ENCODE measurements around the gene ZNRF3. TPM values are rescaled to one million over a fixed set of nuclear protein-coding genes. Genes with fewer than 3 reads are reported as not detected.

ZNRF3 gene
- total and polyA plus RNA-seq, 2 experiments from 2014 or later = 0.56 to 3.9 TPM

DNA sequence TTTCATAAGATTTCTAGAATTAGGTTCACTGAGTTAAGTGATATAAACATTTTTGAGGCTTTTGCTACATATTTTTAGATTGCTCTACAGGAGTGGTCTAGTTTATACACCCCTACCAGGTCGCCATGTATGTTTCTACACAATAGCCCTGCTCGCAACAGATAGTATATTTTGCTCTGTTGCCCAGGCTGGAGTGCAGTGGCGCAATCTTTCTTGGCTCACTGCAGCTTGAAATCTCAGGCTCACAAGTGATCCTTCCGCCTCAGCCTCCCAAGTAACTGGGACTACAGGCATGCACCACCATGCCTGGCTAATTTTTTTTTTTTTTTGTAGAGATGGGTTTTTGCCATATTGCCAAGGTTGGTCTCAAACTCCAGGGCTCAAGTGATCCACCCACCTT, 10.4 kb downstream of the ZNRF3 start:
- no peaks in the 10 kb centered on the region for H3K9me3 ChIP-seq (ENCODE audit: low read depth)
- no peaks in the 10 kb centered on the region for H3K9me2 ChIP-seq (ENCODE audit: insufficient read depth)
- H3K27me3 ChIP-seq (replicated peaks; ENCODE audit: insufficient read depth) = no peaks in the 10 kb centered on the region
- H3K4me1 ChIP-seq (ENCODE audit: insufficient read depth) = no peaks in the 10 kb centered on the region
- DNase-seq = no peak
- no peak overlapping the region for H3K4me3 ChIP-seq
- H2AFZ ChIP-seq = no peak overlapping the region
- no peak overlapping the region for H3K9ac ChIP-seq
- in situ Hi-C loops (cut with MboI) = no loop called here
- no peak overlapping the region for H3K27ac ChIP-seq
- H4K20me1 ChIP-seq (ENCODE audit: insufficient read depth) = no peaks in the 10 kb centered on the region
- TF ChIP-seq EZH2 (IDR thresholded peaks at IDR 0.05; ENCODE audit: insufficient read depth, poor library complexity, severe bottlenecking) = no peak
- TF ChIP-seq EZH2phosphoT487 (IDR thresholded peaks at IDR 0.05; ENCODE audit: insufficient read depth, low read depth) = no peak
- no peaks in the 10 kb centered on the region for H3K36me3 ChIP-seq (ENCODE audit: low read depth)
- peaks cover 18% of the 10 kb centered on the region; the same call in 1 of the 2 replicates for H3K79me2 ChIP-seq (ENCODE audit: insufficient read depth)
- no peaks in the 10 kb centered on the region for H3F3A ChIP-seq (ENCODE audit: insufficient read depth)
- H3K4me2 ChIP-seq (ENCODE audit: unreplicated experiment) = no peak overlapping the region
- WGBS, 2 experiments (ENCODE audit: low coverage in 1 of 2, low lambda C conversion rate in 2 of 2, missing lambda C conversion rate in 2 of 2) = 94 to 98% methylated on average over 4 of the region's 4 CpGs

DNA sequence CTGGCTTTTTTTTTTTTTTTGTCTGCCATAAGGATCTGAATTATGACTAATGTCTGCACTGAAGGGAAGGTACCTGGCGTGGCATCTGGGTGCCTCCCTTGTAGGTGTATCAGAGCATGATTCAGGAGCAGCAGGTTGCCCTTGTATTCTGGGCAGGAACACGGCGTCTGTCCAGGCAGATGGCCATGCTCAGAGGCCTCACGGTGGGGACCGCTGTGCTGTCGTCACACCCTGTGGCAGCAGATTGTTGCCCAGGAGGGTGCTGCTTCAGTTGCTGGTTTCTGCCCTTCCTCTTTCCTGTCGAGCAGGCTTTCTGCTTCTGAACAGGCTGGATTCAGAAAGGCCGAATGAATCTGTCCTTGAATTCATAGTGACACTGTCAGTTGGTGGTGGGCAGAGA, 11.0 kb downstream of the ZNRF3 start:
- no peaks in the 10 kb centered on the region for H3K36me3 ChIP-seq (ENCODE audit: low read depth)
- 97 to 98% methylated on average over 8 of the region's 8 CpGs for WGBS, 2 experiments (ENCODE audit: low coverage in 1 of 2, low lambda C conversion rate in 2 of 2, missing lambda C conversion rate in 2 of 2)
- H3K27me3 ChIP-seq (replicated peaks; ENCODE audit: insufficient read depth) = no peaks in the 10 kb centered on the region
- no peak overlapping the region for H3K27ac ChIP-seq
- H3K4me1 ChIP-seq (ENCODE audit: insufficient read depth) = no peaks in the 10 kb centered on the region
- H4K20me1 ChIP-seq (ENCODE audit: insufficient read depth) = no peaks in the 10 kb centered on the region
- TF ChIP-seq EZH2phosphoT487 (IDR thresholded peaks at IDR 0.05; ENCODE audit: insufficient read depth, low read depth) (no peak), EZH2 (IDR thresholded peaks at IDR 0.05; ENCODE audit: insufficient read depth, poor library complexity, severe bottlenecking) (no peak)
- H3K79me2 ChIP-seq (ENCODE audit: insufficient read depth) = peaks cover 16% of the 10 kb centered on the region; the same call in 1 of the 2 replicates
- H3K4me3 ChIP-seq = no peak overlapping the region
- H3K9me2 ChIP-seq (ENCODE audit: insufficient read depth) = no peaks in the 10 kb centered on the region
- H3K9ac ChIP-seq = no peak overlapping the region
- no peaks in the 10 kb centered on the region for H3F3A ChIP-seq (ENCODE audit: insufficient read depth)
- H2AFZ ChIP-seq = no peak overlapping the region
- H3K4me2 ChIP-seq (ENCODE audit: unreplicated experiment) = no peak overlapping the region
- no peaks in the 10 kb centered on the region for H3K9me3 ChIP-seq (ENCODE audit: low read depth)
- in situ Hi-C loops (cut with MboI) = no loop called here
- no peak for DNase-seq

DNA sequence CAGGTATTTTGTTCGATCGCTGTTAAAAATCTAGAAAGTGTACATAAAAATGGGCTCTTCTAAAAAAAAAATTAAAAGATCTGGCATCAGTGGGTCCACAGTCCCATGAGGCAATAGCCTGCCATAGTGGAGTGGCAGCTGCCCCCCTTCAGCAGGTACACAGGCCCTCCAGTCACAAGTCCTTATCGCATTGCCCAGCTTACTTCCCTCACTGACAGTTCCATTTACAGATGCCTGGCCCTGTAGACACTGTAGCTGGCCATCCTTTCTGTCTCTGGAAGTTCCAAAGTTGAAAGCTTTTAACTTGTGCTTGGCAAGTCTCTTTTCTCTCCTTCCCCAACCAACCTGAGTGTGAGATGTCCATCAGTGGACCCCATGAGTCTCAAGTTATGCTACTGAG, 11.4 kb downstream of the ZNRF3 start:
- no peak overlapping the region for H3K4me3 ChIP-seq
- DNase-seq = no peak
- 0 out of 2 replicates have a peak, but pooled peaks cover 11% of the 10 kb centered on the region for H3K79me2 ChIP-seq (ENCODE audit: insufficient read depth)

DNA sequence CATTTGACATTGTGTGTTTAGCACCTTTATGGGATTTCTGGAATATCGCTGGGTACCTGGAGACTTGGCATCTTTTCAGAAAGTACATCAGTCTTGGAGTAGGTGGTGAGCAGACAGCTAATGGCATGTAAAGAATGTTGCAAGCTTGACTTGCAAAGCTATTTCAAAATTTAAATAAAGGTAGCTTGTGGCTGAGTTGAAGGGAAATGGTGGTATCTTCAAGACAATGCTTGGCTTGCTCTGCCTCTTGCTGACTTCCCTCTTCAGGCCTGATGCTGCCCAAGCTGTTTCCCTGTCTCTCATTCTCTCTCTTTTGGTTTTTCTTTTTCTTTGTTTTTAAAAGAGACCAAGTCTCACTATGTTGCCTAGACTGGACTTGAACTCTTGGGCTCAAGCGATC, 13.2 kb downstream of the ZNRF3 start:
- Histone ChIP-seq H3K4me3 (no peak overlapping the region), H3K27ac (no peak overlapping the region), H3F3A (ENCODE audit: insufficient read depth) (no peaks in the 10 kb centered on the region), H2AFZ (no peak overlapping the region), H3K9ac (no peak overlapping the region), H3K79me2 (ENCODE audit: insufficient read depth) (0 out of 2 replicates have a peak, but pooled peaks cover 11% of the 10 kb centered on the region), H3K9me2 (ENCODE audit: insufficient read depth) (no peaks in the 10 kb centered on the region), H3K4me2 (ENCODE audit: unreplicated experiment) (no peak overlapping the region), H3K36me3 (ENCODE audit: low read depth) (no peaks in the 10 kb centered on the region), H3K27me3 (replicated peaks; ENCODE audit: insufficient read depth) (no peaks in the 10 kb centered on the region), H3K4me1 (ENCODE audit: insufficient read depth) (no peaks in the 10 kb centered on the region), H4K20me1 (ENCODE audit: insufficient read depth) (no peaks in the 10 kb centered on the region), H3K9me3 (ENCODE audit: low read depth) (no peaks in the 10 kb centered on the region)
- DNase-seq = no peak
- in situ Hi-C loops (cut with MboI) = no loop called here
- 94 to 100% methylated on average over 2 of the region's 2 CpGs for WGBS, 2 experiments (ENCODE audit: low coverage in 1 of 2, low lambda C conversion rate in 2 of 2, missing lambda C conversion rate in 2 of 2)
- no peak for TF ChIP-seq EZH2 (IDR thresholded peaks at IDR 0.05; ENCODE audit: insufficient read depth, poor library complexity, severe bottlenecking)
- no peak for TF ChIP-seq EZH2phosphoT487 (IDR thresholded peaks at IDR 0.05; ENCODE audit: insufficient read depth, low read depth)

More for the DNA sequence above, 11.4 kb downstream of the ZNRF3 start:
- no peak overlapping the region for H2AFZ ChIP-seq
- 80 to 86% methylated on average over 3 of the region's 3 CpGs for WGBS, 2 experiments (ENCODE audit: low coverage in 1 of 2, low lambda C conversion rate in 2 of 2, missing lambda C conversion rate in 2 of 2)
- in situ Hi-C loops (cut with MboI) = no loop called here
- H3K27me3 ChIP-seq (replicated peaks; ENCODE audit: insufficient read depth) = no peaks in the 10 kb centered on the region
- no peak overlapping the region for H3K27ac ChIP-seq
- H3K9me3 ChIP-seq (ENCODE audit: low read depth) = no peaks in the 10 kb centered on the region
- no peak overlapping the region for H3K4me2 ChIP-seq (ENCODE audit: unreplicated experiment)
- H4K20me1 ChIP-seq (ENCODE audit: insufficient read depth) = no peaks in the 10 kb centered on the region
- no peak for TF ChIP-seq EZH2 (IDR thresholded peaks at IDR 0.05; ENCODE audit: insufficient read depth, poor library complexity, severe bottlenecking)
- no peaks in the 10 kb centered on the region for H3K4me1 ChIP-seq (ENCODE audit: insufficient read depth)
- H3K9me2 ChIP-seq (ENCODE audit: insufficient read depth) = no peaks in the 10 kb centered on the region
- H3F3A ChIP-seq (ENCODE audit: insufficient read depth) = no peaks in the 10 kb centered on the region
- no peak overlapping the region for H3K9ac ChIP-seq
- no peaks in the 10 kb centered on the region for H3K36me3 ChIP-seq (ENCODE audit: low read depth)

GRCh38 chr22:28898233-28898629, 14.9 kb downstream of the ZNRF3 start:
- WGBS, 2 experiments (ENCODE audit: low coverage in 1 of 2, low lambda C conversion rate in 2 of 2, missing lambda C conversion rate in 2 of 2) = 97 to 99% methylated on average over 4 of the region's 4 CpGs
- Histone ChIP-seq H3K36me3 (ENCODE audit: low read depth) (no peaks in the 10 kb centered on the region), H3K4me2 (ENCODE audit: unreplicated experiment) (no peak overlapping the region), H3K4me1 (ENCODE audit: insufficient read depth) (no peaks in the 10 kb centered on the region), H3K27me3 (replicated peaks; ENCODE audit: insufficient read depth) (no peaks in the 10 kb centered on the region), H3K9ac (no peak overlapping the region), H3K9me2 (ENCODE audit: insufficient read depth) (no peaks in the 10 kb centered on the region), H3K9me3 (ENCODE audit: low read depth) (no peaks in the 10 kb centered on the region), H3K4me3 (no peak overlapping the region), H3K79me2 (ENCODE audit: insufficient read depth) (0 out of 2 replicates have a peak, but pooled peaks cover 11% of the 10 kb centered on the region), H3F3A (ENCODE audit: insufficient read depth) (no peaks in the 10 kb centered on the region), H3K27ac (no peak overlapping the region), H4K20me1 (ENCODE audit: insufficient read depth) (no peaks in the 10 kb centered on the region), H2AFZ (no peak overlapping the region)
- in situ Hi-C loops (cut with MboI) = no loop called here
- DNase-seq = no peak
- TF ChIP-seq EZH2phosphoT487 (IDR thresholded peaks at IDR 0.05; ENCODE audit: insufficient read depth, low read depth) (no peak), EZH2 (IDR thresholded peaks at IDR 0.05; ENCODE audit: insufficient read depth, poor library complexity, severe bottlenecking) (no peak)
